Smooth muscle cell (in vitro differentiated cells): Measurements from ENCODE around the gene MBP. TPM values are rescaled to one million over a fixed set of nuclear protein-coding genes. Genes with fewer than 3 reads are reported as not detected.

Source experiments
- DNase-seq: peaks from one replicate; lab custom pipeline; 2025; ENCODE audit not compliant: unreplicated experiment; lab: John Stamatoyannopoulos, UW
- H2AFZ ChIP-seq: fragments of 200-600 bp; sonication (generic); 2 replicates; pipeline ENCODE4 v1.6.0; 2016; ENCODE audit warnings: antibody characterized with exemption, low read depth, mild to moderate bottlenecking
- H3F3A ChIP-seq: fragments of 200-600 bp; sonication (generic); 2 replicates; pipeline ENCODE4 v1.6.0; 2017; ENCODE audit warnings: antibody characterized with exemption, low read depth
- H3K27ac ChIP-seq: fragments of 200-600 bp; sonication (generic); 2 replicates; pipeline ENCODE4 v1.5.1; 2016; ENCODE audit warnings: low read depth, mild to moderate bottlenecking
- H3K27me3 ChIP-seq: fragments of 200-600 bp; sonication (generic); 2 replicates; pipeline ENCODE4 v1.6.1; 2016; ENCODE audit warnings: low read depth, mild to moderate bottlenecking
- H3K36me3 ChIP-seq: fragments of 200-600 bp; sonication (generic); 2 replicates; pipeline ENCODE4 v1.5.1; 2016; ENCODE audit warnings: low read depth
- H3K4me1 ChIP-seq: fragments of 200-600 bp; sonication (generic); 2 replicates; pipeline ENCODE4 v1.5.1; 2016; ENCODE audit warnings: low read depth
- H3K4me2 ChIP-seq: fragments of 200-600 bp; sonication (generic); 2 replicates; pipeline ENCODE4 v1.6.0; 2016; ENCODE audit warnings: mild to moderate bottlenecking
- H3K4me3 ChIP-seq: fragments of 200-600 bp; sonication (generic); 2 replicates; pipeline ENCODE4 v1.5.1; 2016; ENCODE audit warnings: mild to moderate bottlenecking
- H3K79me2 ChIP-seq: fragments of 200-600 bp; sonication (generic); 2 replicates; pipeline ENCODE4 v1.6.0; 2016; ENCODE audit warnings: low read depth, mild to moderate bottlenecking
- H3K9ac ChIP-seq: fragments of 200-600 bp; sonication (generic); 2 replicates; pipeline ENCODE4 v1.6.0; 2016; ENCODE audit warnings: low read depth
- H3K9me3 ChIP-seq: fragments of 200-600 bp; sonication (generic); replicated peaks from 2 replicates; pipeline ENCODE4 v1.5.1; 2016; ENCODE audit warnings: low read depth
- H4K20me1 ChIP-seq: fragments of 200-600 bp; sonication (generic); 2 replicates; pipeline ENCODE4 v1.6.0; 2016; ENCODE audit warnings: low read depth
- CTCF ChIP-seq: fragments of 200-600 bp; sonication (generic); IDR thresholded peaks from 2 replicates; pipeline ENCODE4 v1.5.1; 2017; ENCODE audit warnings: borderline replicate concordance, mild to moderate bottlenecking, antibody characterized with exemption; ENCODE audit not compliant: insufficient read depth, poor library complexity, severe bottlenecking
- WGBS: methylation state at CpG from one replicate; pipeline ENCODE4 v1.1.7; 2016; ENCODE audit warnings: low lambda C conversion rate; 5-methylcytosine and 5-hydroxymethylcytosine counted together
- polyA plus RNA-seq: library from polyadenylated mRNA; unstranded; fragments of >200 nt; fragmentation: Nextera tagmentation; extraction: Ambion mirVana; gene quantifications from 2 replicates; pipeline ENCODE4 v1.2.1, GENCODE V29; 2016
- total RNA-seq: library from RNA; depleted of rRNA; stranded (reverse); fragments of >200 nt; gene quantifications from 2 replicates; pipeline ENCODE4 v1.2.3, GENCODE V29; 2014

Gene MBP
- total and polyA plus RNA-seq, 2 experiments from 2014 or later, result 1.4 to 5.1 TPM

GRCh38 chr18:77072566-77072965 lies 60.0 kb downstream of the MBP start:
- WGBS, result 98% methylated on average over 7 of the region's 7 CpGs

GRCh38 chr18:77071711-77072292 lies 60.8 kb downstream of the MBP start:
- WGBS, result 33% methylated on average over 10 of the region's 10 CpGs
- Histone ChIP-seq H4K20me1 (no peaks in the 10 kb centered on the region), H2AFZ (no peak overlapping the region), H3K9ac (no peak overlapping the region), H3K79me2 (no peaks in the 10 kb centered on the region), H3K4me3 (no peak overlapping the region), H3K36me3 (no peaks in the 10 kb centered on the region), H3K4me2 (peak overlapping the region; percentile 63), H3F3A (peaks cover 11% of the 10 kb centered on the region), H3K4me1 (peaks cover 17% of the 10 kb centered on the region), H3K27ac (peak overlapping the region; percentile 62), H3K9me3 (no peaks in the 10 kb centered on the region), H3K27me3 (no peaks in the 10 kb centered on the region)
- DNase-seq, result no peak
- TF ChIP-seq CTCF, result no peak

More at GRCh38 chr18:77072566-77072965, 60.0 kb downstream of the MBP start:
- Histone ChIP-seq H3K79me2 (no peaks in the 10 kb centered on the region), H3K9me3 (no peaks in the 10 kb centered on the region), H3K4me1 (peaks cover 14% of the 10 kb centered on the region), H2AFZ (no peak overlapping the region), H3K4me2 (peak overlapping the region; percentile 63), H3F3A (peaks cover 11% of the 10 kb centered on the region), H3K9ac (no peak overlapping the region), H3K27ac (peak overlapping the region; percentile 62), H4K20me1 (no peaks in the 10 kb centered on the region), H3K27me3 (no peaks in the 10 kb centered on the region), H3K4me3 (no peak overlapping the region), H3K36me3 (no peaks in the 10 kb centered on the region)
- DNase-seq, result no peak
- TF ChIP-seq CTCF, result no peak

GRCh38 chr18:77071061-77071460 lies 61.5 kb downstream of the MBP start:
- DNase-seq, result no peak
- H3K36me3 ChIP-seq, result no peaks in the 10 kb centered on the region
- peak overlapping the region; percentile 62 for H3K27ac ChIP-seq
- H3K79me2 ChIP-seq, result no peaks in the 10 kb centered on the region
- no peaks in the 10 kb centered on the region for H3K9me3 ChIP-seq
- no peak overlapping the region for H3K4me2 ChIP-seq
- H3K4me3 ChIP-seq, result no peak overlapping the region
- no peak overlapping the region for H3K9ac ChIP-seq
- peaks cover 13% of the 10 kb centered on the region for H3F3A ChIP-seq
- H4K20me1 ChIP-seq, result no peaks in the 10 kb centered on the region
- WGBS, result 88% methylated on average over 2 of the region's 2 CpGs
- no peak overlapping the region for H2AFZ ChIP-seq
- H3K4me1 ChIP-seq, result peaks cover 22% of the 10 kb centered on the region
- no peaks in the 10 kb centered on the region for H3K27me3 ChIP-seq
- TF ChIP-seq CTCF, result no peak

GRCh38 chr18:77070627-77071026 lies 62.0 kb downstream of the MBP start:
- Histone ChIP-seq H3K4me2 (no peak overlapping the region), H3K4me1 (peaks cover 23% of the 10 kb centered on the region), H3F3A (peaks cover 18% of the 10 kb centered on the region), H3K27me3 (no peaks in the 10 kb centered on the region), H4K20me1 (no peaks in the 10 kb centered on the region), H3K9me3 (no peaks in the 10 kb centered on the region), H3K4me3 (no peak overlapping the region), H3K9ac (no peak overlapping the region), H2AFZ (no peak overlapping the region), H3K27ac (no peak overlapping the region), H3K36me3 (no peaks in the 10 kb centered on the region), H3K79me2 (no peaks in the 10 kb centered on the region)
- 92% methylated on average over 16 of the region's 16 CpGs for WGBS
- TF ChIP-seq CTCF, result no peak
- no peak for DNase-seq
